Keratinocyte (primary cell): ENCODE measurements around the gene MEGF11.

Source experiments
- CTCF ChIP-seq, 3 experiments: IDR thresholded peaks in 1 of 3; conservative IDR thresholded peaks in 1 of 3; optimal IDR thresholded peaks in 1 of 3; 2 replicates in 2 of 3; 3 replicates in 1 of 3; pipeline versions ENCODE3 to v1.5.1; 2011; ENCODE audit warnings: low read length in 3 of 3, mild to moderate bottlenecking in 3 of 3, moderate library complexity in 2 of 3, control low read depth in 1 of 3, inconsistent platforms in 1 of 3; ENCODE audit not compliant: insufficient read depth in 2 of 3; ENCODE audit errors: extremely low read depth in 1 of 3
- EZH2 ChIP-seq: IDR thresholded peaks from one replicate; pipeline ENCODE4 v1.6.1; 2012; ENCODE audit warnings: inconsistent platforms, mild to moderate bottlenecking, low read length, moderate library complexity

- no peak for TF ChIP-seq CTCF (optimal IDR thresholded peaks at IDR 0.05 in 1 of 3, IDR thresholded peaks at IDR 0.05 in 1 of 3, conservative IDR thresholded peaks at IDR 0.05 in 1 of 3; ENCODE audit: extremely low read depth in 1 of 3, insufficient read depth in 2 of 3, low read length in 3 of 3)
- no peak for TF ChIP-seq EZH2
Measured at GRCh38 chr15:65968511-65968910, 285.0 kb downstream of the MEGF11 start.
